ENCODE data around the gene ST3GAL3.
A peak's percentile ranks its signal among the peaks of the same experiment; 100 is the strongest.

ST3GAL3 gene

DNA sequence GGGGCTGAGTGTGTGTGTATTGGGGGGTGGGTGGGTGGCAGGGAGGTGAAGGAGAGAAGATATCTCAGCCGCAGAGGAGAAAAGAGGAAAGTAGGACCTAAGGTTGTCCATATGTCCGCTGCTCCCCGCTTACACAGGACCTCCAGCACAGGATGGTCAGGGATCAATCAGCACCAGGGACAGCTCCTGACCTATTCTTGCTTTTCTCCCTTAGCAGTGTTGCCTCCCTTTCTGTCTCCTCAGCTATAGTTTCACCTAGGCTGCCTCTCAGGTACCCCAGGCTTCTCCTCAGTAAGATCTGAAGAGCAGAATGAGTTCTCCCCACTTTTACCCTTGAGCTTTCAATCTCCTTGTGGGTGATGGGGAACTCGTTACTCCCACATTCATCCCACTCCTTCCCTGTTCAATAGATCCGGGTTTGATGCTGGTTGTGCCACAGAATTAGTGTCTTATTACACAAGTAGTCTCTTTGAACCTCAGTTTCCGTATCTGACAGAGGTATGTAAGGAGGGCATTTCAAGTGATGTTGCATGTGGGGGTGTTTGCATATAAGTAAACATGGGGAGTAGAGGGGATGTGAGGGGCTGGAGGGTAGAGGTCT is 261.1 kb downstream of the ST3GAL3 start:
- no peak for DNase-seq (ENCODE audit: low spot score)

DNA sequence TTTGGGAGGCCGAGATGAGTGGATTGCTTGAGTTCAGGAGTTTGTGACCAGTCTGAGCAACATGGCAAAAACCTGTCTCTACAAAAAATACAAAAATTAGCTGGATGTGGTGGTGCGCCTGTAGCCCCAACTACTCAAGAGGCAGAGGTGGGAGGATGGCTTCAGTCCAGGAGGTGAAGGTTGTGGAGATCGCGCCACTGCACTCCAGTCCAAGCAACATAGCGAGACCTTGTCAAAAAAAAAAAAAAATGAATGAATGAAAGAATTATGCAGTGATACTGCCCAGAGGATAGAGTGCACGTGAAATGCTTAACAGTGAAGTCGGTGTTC is 262.0 kb downstream of the ST3GAL3 start:
- DNase-seq (ENCODE audit: low spot score): no peak

DNA sequence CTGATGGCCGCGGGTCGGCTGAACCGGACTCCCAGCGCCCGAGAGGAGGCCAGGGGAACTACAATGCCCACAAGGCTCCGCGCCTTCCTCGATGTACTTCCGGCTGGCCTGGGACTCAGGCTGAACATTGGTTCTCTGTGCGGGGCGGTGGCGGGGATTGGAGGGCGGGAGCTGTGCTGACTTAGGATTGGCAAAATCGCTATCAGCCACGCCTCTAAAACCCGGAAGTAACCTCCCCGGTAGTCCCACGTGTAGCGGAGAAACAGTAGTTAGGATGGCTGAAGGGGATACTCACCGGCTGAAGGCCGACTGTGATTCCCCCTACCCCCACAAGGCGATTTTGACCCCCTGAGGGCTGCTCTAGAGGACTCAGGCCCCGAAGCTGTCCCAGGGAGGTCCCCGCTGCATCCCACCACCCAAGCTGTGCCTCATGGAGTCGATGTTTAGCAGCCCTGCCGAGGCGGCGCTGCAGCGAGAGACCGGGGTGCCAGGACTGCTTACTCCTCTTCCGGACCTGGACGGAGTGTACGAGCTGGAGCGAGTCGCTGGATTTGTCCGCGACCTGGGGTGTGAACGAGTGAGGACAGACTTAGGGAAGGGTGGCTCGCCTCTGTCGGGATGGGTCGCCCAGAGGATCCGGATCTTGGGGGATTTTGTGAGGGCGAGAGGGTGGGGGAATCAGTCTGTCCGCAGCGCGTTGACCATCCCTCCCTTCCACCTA is 262.6 kb downstream of the ST3GAL3 start, which contains the start of gene DPH2:
TSS of gene DPH2 (plus strand) at position 265 of the 721 bp plus-strand sequence. CDS start at position 431, 166 bp downstream.
- peak; percentile 98 for DNase-seq (ENCODE audit: low spot score)

DNA sequence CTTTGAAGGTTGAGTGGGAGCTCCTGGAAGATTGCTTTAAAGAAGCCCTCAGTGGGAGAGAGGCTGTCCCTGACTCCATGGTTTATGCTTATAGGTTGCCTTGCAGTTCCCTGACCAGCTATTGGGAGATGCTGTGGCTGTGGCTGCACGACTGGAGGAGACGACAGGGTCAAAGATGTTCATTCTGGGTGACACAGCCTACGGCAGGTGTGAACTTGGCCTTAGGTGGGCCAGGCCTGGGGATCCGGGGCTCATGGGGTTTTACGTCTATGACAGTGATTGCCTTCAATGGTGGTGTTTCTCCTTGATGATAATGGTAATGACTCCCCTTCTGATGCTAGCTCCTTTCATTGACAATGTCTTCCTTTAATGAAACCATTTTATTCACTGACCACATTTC is 263.2 kb downstream of the ST3GAL3 start:
- no peak for DNase-seq (ENCODE audit: low spot score)

GRCh38 chr1:43970911-43971310 is 263.6 kb downstream of the ST3GAL3 start:
- no peak for DNase-seq (ENCODE audit: low spot score)

- no peak for DNase-seq (ENCODE audit: low spot score)
Observed at GRCh38 chr1:43971336-43971980, 264.1 kb downstream of the ST3GAL3 start.

DNA sequence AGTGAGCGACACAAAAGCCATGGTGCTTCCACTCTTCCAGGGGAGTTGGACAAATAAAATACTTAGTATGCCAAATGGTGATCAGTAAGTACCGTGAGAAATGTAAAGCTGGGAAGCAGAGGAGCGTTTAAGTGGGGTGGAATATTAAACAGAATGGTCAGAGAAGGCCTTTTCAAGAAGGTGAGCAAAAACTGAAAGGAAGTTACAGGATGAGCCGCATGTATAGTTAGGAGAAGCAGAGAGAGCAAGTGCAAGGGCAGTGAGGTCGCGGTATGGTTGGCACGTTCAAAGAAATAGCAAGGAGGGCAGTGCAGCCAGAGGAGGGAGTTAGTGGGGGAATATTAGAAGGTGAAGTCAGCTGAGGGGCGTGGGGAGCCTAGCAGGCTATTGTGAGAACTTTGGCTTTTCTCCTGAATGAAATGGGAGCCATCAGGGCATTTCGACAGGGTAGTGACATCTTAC is 266.7 kb downstream of the ST3GAL3 start:
- DNase-seq (ENCODE audit: low spot score): no peak

- peak; percentile 95 for DNase-seq (ENCODE audit: low spot score)
Observed at GRCh38 chr1:43974443-43975248, 267.3 kb downstream of the ST3GAL3 start, which contains the start of gene ATP6V0B. ATP6V0B (plus strand) TSS chr1:43974960; CDS start chr1:43975041, 81 bp downstream.

DNA sequence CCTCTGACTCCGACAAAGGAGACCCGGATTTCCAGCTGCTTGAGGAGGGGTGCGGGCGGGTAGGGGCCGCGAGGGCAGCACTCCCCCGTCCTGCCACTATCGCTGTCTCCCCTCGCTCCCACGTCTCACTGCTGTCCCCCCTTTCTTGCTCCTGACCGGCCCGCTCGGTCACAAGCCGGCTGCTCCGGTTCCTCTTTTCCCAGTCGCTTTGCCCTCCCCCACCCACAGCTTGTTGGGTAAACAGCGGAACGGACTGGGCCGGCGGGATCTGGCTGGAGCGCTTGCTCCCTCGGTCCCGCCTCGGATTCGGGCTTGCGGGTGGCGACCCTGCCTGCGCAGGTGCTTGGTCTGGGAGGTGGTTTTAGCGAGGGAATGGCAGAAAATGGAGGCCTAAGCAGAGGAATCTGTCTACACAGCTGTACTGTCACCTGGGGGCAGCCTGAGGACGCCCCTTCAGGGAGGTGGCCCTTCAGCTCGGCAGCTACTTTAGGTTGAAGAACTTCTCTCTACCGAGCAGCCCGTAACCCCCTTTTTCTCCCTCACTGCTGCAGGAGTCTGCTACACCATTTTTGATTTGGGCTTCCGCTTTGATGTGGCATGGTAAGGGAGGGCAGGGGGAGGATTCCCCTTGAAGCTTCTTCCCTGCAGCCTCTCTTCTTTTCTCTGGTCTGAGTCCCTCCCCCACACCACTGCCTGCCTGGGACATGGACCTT is 268.1 kb downstream of the ST3GAL3 start:
- peak; percentile 24 for DNase-seq (ENCODE audit: low spot score)

GRCh38 chr1:43976045-43976444 is 268.7 kb downstream of the ST3GAL3 start:
- no peak for DNase-seq (ENCODE audit: low spot score)

GRCh38 chr1:43976890-43977289 is 269.6 kb downstream of the ST3GAL3 start:
- DNase-seq (ENCODE audit: low spot score): no peak

DNA sequence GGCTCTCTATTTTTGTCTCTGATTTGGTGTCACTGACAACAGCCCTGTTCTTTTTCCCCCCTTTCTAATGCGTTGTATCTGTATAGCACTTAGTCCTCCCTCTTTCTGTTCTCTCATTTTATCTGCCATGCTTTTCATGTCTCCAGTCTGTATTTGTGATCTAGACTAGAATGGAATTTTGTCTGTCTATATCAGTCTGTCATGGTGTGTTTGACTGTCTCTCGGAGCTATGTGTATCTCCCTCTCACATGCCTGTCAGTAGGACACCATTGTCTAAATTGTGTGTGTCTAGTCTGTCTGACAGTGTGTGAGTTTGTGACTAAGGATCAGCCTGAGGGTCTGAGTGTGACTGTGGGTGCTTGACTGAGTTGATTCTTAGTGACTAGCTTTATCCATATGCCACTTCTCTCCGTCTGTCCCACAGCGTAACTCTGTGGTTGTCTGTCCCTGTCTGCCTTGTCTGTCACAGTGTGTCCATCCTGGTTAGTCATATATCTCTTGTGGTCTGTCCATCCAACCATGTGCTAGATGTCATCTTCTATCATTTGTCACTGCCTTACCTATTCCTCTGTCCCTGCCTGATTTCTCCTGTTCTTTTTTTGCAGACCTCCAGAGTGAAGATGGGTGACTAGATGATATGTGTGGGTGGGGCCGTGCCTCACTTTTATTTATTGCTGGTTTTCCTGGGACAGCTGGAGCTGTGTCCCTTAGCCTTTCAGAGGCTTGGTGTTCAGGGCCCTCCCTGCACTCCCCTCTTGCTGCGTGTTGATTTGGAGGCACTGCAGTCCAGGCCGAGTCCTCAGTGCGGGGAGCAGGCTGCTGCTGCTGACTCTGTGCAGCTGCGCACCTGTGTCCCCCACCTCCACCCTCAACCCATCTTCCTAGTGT is 270.3 kb downstream of the ST3GAL3 start:
- DNase-seq (ENCODE audit: low spot score): no peak

DNA sequence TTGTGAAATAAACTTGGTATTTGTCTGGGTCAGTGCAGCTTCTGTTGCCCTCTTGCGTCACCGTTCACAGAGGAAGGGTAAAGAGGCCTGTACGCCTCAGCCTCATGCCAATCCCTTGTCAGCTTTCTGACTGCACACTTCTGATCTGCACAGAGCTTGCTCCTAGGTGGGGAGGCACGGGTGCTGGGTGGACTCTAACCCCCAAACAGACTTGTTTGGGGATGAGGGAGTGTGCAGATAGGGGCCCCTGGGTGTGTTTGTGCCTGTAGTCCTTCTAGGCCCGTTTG is 270.9 kb downstream of the ST3GAL3 start:
- DNase-seq (ENCODE audit: low spot score): no peak

DNA sequence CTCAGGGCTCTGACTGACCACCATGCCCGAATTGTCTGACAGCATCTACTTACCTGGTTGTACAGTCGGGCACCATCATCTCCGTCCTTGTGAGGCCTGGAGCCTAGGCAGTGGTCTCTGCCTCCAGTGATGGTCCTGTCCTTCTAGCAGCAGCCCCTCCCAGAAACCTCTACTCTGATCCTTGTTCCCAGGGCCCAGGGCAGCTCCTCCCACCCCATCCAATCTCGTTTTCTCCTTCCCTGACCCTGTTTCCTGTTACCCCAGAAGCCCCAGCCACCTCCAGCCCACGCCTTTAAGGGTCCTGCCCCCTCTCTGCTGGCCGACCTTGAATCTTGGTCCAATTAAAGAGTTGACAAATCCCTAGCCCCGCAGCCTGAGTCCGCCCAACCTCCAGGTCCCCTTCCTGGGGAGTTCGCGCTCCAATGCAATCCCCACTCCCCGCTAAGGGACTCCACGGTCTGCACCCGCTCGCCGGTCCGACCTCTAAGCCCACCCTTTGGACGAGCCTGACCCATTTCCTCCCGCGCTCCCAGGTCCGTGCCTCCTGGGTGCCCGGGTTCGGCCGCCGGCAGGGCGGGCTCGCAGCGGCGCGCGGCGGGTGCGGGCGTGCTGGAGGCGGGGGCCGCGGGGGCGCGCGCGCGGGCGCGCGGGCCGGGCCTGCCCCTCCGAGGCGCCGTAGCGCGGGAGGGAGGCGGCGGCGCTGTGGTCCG is 271.4 kb downstream of the ST3GAL3 start, which contains the start of gene B4GALT2:
TSS of gene B4GALT2 (plus strand) at position 660 of the 710 bp plus-strand sequence. CDS start 1,951 bp downstream, outside the sequence.
- DNase-seq (ENCODE audit: low spot score): peak; percentile 42

- no peak for DNase-seq (ENCODE audit: low spot score)
Observed at GRCh38 chr1:43979261-43979527, 271.9 kb downstream of the ST3GAL3 start.

- DNase-seq (ENCODE audit: low spot score): peak; percentile 60
Observed at GRCh38 chr1:43979528-43980254, 272.4 kb downstream of the ST3GAL3 start.

DNA sequence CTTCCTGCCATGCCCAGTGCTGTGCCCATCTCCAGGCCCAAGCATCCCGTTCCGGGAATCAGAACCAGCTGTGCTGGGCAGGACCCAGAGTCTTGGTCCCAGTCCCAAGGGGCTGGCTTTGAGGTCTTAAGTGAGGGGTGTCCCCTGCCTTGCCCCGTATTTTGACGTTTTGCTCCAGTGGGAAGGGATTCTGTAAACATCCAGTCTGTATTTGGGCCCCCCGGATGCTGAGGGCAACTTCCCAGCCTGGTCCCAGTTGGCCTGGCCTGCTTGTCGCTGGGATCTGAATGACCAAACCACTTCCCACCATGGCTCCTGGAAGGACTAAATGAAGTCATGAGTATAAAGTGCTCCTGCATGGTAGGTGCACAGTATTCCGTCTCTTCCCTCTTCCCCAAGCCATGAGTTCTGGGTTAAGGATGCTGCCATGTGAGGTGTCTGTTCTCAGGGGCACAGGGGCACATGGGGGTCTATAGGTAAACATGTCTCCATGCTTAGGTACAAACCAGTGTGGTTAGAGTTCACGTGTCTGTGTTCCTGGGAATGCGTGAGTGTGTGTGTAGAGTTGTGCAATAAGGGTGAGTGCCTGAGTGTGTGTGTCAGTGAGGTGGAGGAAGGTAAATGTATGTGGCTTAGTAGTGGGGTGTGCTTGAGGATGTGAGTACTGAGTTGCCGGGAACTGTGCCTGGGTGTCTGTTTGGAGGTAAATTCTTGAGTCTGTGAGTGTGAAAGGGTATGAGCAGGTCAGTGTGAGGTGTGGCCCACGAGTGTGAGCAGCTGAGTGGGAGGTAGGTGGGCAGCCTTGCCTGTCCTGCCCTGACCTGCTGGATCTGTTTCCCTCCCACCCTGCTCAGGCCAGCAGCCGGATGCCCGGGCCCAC is 273.2 kb downstream of the ST3GAL3 start:
- no peak for DNase-seq (ENCODE audit: low spot score)

All from activated CD4-positive, alpha-beta T cell treated with anti-CD3 and anti-CD28 coated beads, Interleukin-2, Interleukin-4, amounts not matched to agents 100 ng/mL and 50 ng/mL, durations not matched to agents 16 hours and 8 hours (primary cell).